ENCODE data around the gene SPINK2.

Gene SPINK2

GRCh38 chr4:56799161-56799759, 22.2 kb downstream of the SPINK2 start:
- Histone ChIP-seq H2BK12ac (ENCODE audit: low read length) (no peak overlapping the region), H3K4ac (ENCODE audit: low read length) (no peak overlapping the region), H3K9me3 (replicated peaks in 1 of 2; ENCODE audit: control insufficient read depth in 2 of 2, insufficient read depth in 1 of 2, low read depth in 1 of 2, low read length in 2 of 2) (no peaks in the 10 kb centered on the region), H3K14ac (ENCODE audit: low read length) (no peak overlapping the region), H3K36me3 (replicated peaks in 1 of 2; ENCODE audit: control insufficient read depth in 2 of 2, insufficient read depth in 2 of 2, low read length in 2 of 2) (no peaks in the 10 kb centered on the region), H3K27me3 (ENCODE audit: control insufficient read depth in 3 of 3, insufficient read depth in 3 of 3, low read depth in 1 of 3, low read length in 3 of 3) (peaks cover 0 to 3% (median 0%) of the 10 kb centered on the region in 3 experiments), H3K9ac (ENCODE audit: low read depth, low read length, poor library complexity) (no peak overlapping the region), H3K79me1 (ENCODE audit: low read depth, low read length) (no peaks in the 10 kb centered on the region), H2BK15ac (ENCODE audit: low read length) (no peak overlapping the region), H3K4me1 (ENCODE audit: control insufficient read depth in 2 of 2, insufficient read depth in 1 of 2, low read depth in 1 of 2, low read length in 2 of 2) (no peaks in the 10 kb centered on the region), H4K91ac (ENCODE audit: low read depth, low read length, poor library complexity) (no peak overlapping the region), H3K4me3 (ENCODE audit: low read length in 2 of 2) (no peak overlapping the region), H2BK120ac (ENCODE audit: low read depth, low read length) (no peak overlapping the region), H3K4me2 (ENCODE audit: insufficient read depth, low read length, poor library complexity, severe bottlenecking) (no peak overlapping the region), H3K27ac (replicated peaks; ENCODE audit: low read length) (no peak overlapping the region), H3K18ac (ENCODE audit: low read length) (no peak overlapping the region), H4K8ac (ENCODE audit: low read depth, low read length) (no peak overlapping the region), H2BK5ac (ENCODE audit: low read length) (no peak overlapping the region), H2AK5ac (ENCODE audit: low read depth, low read length) (no peak overlapping the region), H2AFZ (ENCODE audit: low read length) (peak overlapping the region; percentile 86), H3K23ac (ENCODE audit: low read depth, low read length, poor library complexity) (no peak overlapping the region)
- DNase-seq (ENCODE audit: low spot score): no peak
- WGBS, 2 donors (ENCODE audit: extremely low coverage in 2 of 2, insufficient read length in 2 of 2, insufficient replicate concordance in 1 of 2): no CpG with 5 or more reads among the region's 11 CpGs

- H4K91ac ChIP-seq (ENCODE audit: low read depth, low read length, poor library complexity): no peak overlapping the region
- WGBS, 2 donors (ENCODE audit: extremely low coverage in 2 of 2, insufficient read length in 2 of 2, insufficient replicate concordance in 1 of 2): no CpG with 5 or more reads among the region's 3 CpGs
- H2BK15ac ChIP-seq (ENCODE audit: low read length): no peak overlapping the region
Observed at GRCh38 chr4:56796211-56796610, 25.3 kb downstream of the SPINK2 start.

GRCh38 chr4:56791316-56791715, 30.2 kb downstream of the SPINK2 start:
- no peak for DNase-seq (ENCODE audit: low spot score)
- no peak overlapping the region for H3K27ac ChIP-seq (replicated peaks; ENCODE audit: low read length)
- H3K4ac ChIP-seq (ENCODE audit: low read length): no peak overlapping the region
- no peak overlapping the region for H2BK15ac ChIP-seq (ENCODE audit: low read length)
- no peaks in the 10 kb centered on the region for H3K79me1 ChIP-seq (ENCODE audit: low read depth, low read length)
- H2BK5ac ChIP-seq (ENCODE audit: low read length): no peak overlapping the region
- no peak overlapping the region for H3K23ac ChIP-seq (ENCODE audit: low read depth, low read length, poor library complexity)
- H2BK120ac ChIP-seq (ENCODE audit: low read depth, low read length): no peak overlapping the region
- H3K14ac ChIP-seq (ENCODE audit: low read length): no peak overlapping the region
- no peak overlapping the region for H3K18ac ChIP-seq (ENCODE audit: low read length)
- no peak overlapping the region for H4K91ac ChIP-seq (ENCODE audit: low read depth, low read length, poor library complexity)
- H2AFZ ChIP-seq (ENCODE audit: low read length): no peak overlapping the region
- no peak overlapping the region for H3K4me2 ChIP-seq (ENCODE audit: insufficient read depth, low read length, poor library complexity, severe bottlenecking)
- no peak overlapping the region for H2AK5ac ChIP-seq (ENCODE audit: low read depth, low read length)
- no peak overlapping the region for H4K8ac ChIP-seq (ENCODE audit: low read depth, low read length)
- no peak overlapping the region for H3K4me3 ChIP-seq (ENCODE audit: low read length in 2 of 2)
- H3K9me3 ChIP-seq (replicated peaks in 1 of 2; ENCODE audit: control insufficient read depth in 2 of 2, insufficient read depth in 1 of 2, low read depth in 1 of 2, low read length in 2 of 2): no peaks in the 10 kb centered on the region
- no CpG with 5 or more reads among the region's 4 CpGs for WGBS, 2 donors (ENCODE audit: extremely low coverage in 2 of 2, insufficient read length in 2 of 2, insufficient replicate concordance in 1 of 2)
- no peaks in the 10 kb centered on the region for H3K36me3 ChIP-seq (replicated peaks in 1 of 2; ENCODE audit: control insufficient read depth in 2 of 2, insufficient read depth in 2 of 2, low read length in 2 of 2)
- H2BK12ac ChIP-seq (ENCODE audit: low read length): no peak overlapping the region
- H3K4me1 ChIP-seq (ENCODE audit: control insufficient read depth in 2 of 2, insufficient read depth in 1 of 2, low read depth in 1 of 2, low read length in 2 of 2): peaks cover 0 to 6% of the 10 kb centered on the region in 2 donors
- H3K27me3 ChIP-seq (ENCODE audit: control insufficient read depth in 3 of 3, insufficient read depth in 3 of 3, low read depth in 1 of 3, low read length in 3 of 3): peaks cover 0 to 3% (median 0%) of the 10 kb centered on the region in 3 experiments
- no peak overlapping the region for H3K9ac ChIP-seq (ENCODE audit: low read depth, low read length, poor library complexity)

More at GRCh38 chr4:56796211-56796610, 25.3 kb downstream of the SPINK2 start:
- no peaks in the 10 kb centered on the region for H3K36me3 ChIP-seq (replicated peaks in 1 of 2; ENCODE audit: control insufficient read depth in 2 of 2, insufficient read depth in 2 of 2, low read length in 2 of 2)
- no peak overlapping the region for H2AFZ ChIP-seq (ENCODE audit: low read length)
- no peaks in the 10 kb centered on the region for H3K79me1 ChIP-seq (ENCODE audit: low read depth, low read length)
- no peak overlapping the region for H2BK120ac ChIP-seq (ENCODE audit: low read depth, low read length)
- no peak overlapping the region for H3K23ac ChIP-seq (ENCODE audit: low read depth, low read length, poor library complexity)
- DNase-seq (ENCODE audit: low spot score): no peak
- no peaks in the 10 kb centered on the region for H3K9me3 ChIP-seq (replicated peaks in 1 of 2; ENCODE audit: control insufficient read depth in 2 of 2, insufficient read depth in 1 of 2, low read depth in 1 of 2, low read length in 2 of 2)
- no peak overlapping the region for H3K18ac ChIP-seq (ENCODE audit: low read length)
- no peak overlapping the region for H3K27ac ChIP-seq (replicated peaks; ENCODE audit: low read length)
- H3K4me2 ChIP-seq (ENCODE audit: insufficient read depth, low read length, poor library complexity, severe bottlenecking): no peak overlapping the region
- no peak overlapping the region for H4K8ac ChIP-seq (ENCODE audit: low read depth, low read length)
- no peak overlapping the region for H2AK5ac ChIP-seq (ENCODE audit: low read depth, low read length)
- no peak overlapping the region for H3K9ac ChIP-seq (ENCODE audit: low read depth, low read length, poor library complexity)
- H3K4me1 ChIP-seq (ENCODE audit: control insufficient read depth in 2 of 2, insufficient read depth in 1 of 2, low read depth in 1 of 2, low read length in 2 of 2): no peaks in the 10 kb centered on the region
- H2BK12ac ChIP-seq (ENCODE audit: low read length): no peak overlapping the region
- H2BK5ac ChIP-seq (ENCODE audit: low read length): no peak overlapping the region
- no peak overlapping the region for H3K14ac ChIP-seq (ENCODE audit: low read length)
- H3K4me3 ChIP-seq (ENCODE audit: low read length in 2 of 2): no peak overlapping the region
- peaks cover 0 to 3% (median 0%) of the 10 kb centered on the region in 3 experiments for H3K27me3 ChIP-seq (ENCODE audit: control insufficient read depth in 3 of 3, insufficient read depth in 3 of 3, low read depth in 1 of 3, low read length in 3 of 3)
- H3K4ac ChIP-seq (ENCODE audit: low read length): no peak overlapping the region

- H2BK15ac ChIP-seq (ENCODE audit: low read length): no peak overlapping the region
- no peak overlapping the region for H2AFZ ChIP-seq (ENCODE audit: low read length)
- H2BK5ac ChIP-seq (ENCODE audit: low read length): no peak overlapping the region
- no peak overlapping the region for H3K4me2 ChIP-seq (ENCODE audit: insufficient read depth, low read length, poor library complexity, severe bottlenecking)
- no peak overlapping the region for H2BK120ac ChIP-seq (ENCODE audit: low read depth, low read length)
- no peak overlapping the region for H3K4ac ChIP-seq (ENCODE audit: low read length)
- no peaks in the 10 kb centered on the region for H3K9me3 ChIP-seq (replicated peaks in 1 of 2; ENCODE audit: control insufficient read depth in 2 of 2, insufficient read depth in 1 of 2, low read depth in 1 of 2, low read length in 2 of 2)
- WGBS, 2 donors (ENCODE audit: extremely low coverage in 2 of 2, insufficient read length in 2 of 2, insufficient replicate concordance in 1 of 2): no CpG with 5 or more reads among the region's 1 CpG
- H3K27me3 ChIP-seq (ENCODE audit: control insufficient read depth in 3 of 3, insufficient read depth in 3 of 3, low read depth in 1 of 3, low read length in 3 of 3): peaks cover 0 to 3% (median 0%) of the 10 kb centered on the region in 3 experiments
- no peak overlapping the region for H3K14ac ChIP-seq (ENCODE audit: low read length)
- H4K91ac ChIP-seq (ENCODE audit: low read depth, low read length, poor library complexity): no peak overlapping the region
- no peak overlapping the region for H2BK12ac ChIP-seq (ENCODE audit: low read length)
- DNase-seq (ENCODE audit: low spot score): no peak
- H3K4me3 ChIP-seq (ENCODE audit: low read length in 2 of 2): no peak overlapping the region
- no peaks in the 10 kb centered on the region for H3K79me1 ChIP-seq (ENCODE audit: low read depth, low read length)
- no peak overlapping the region for H3K23ac ChIP-seq (ENCODE audit: low read depth, low read length, poor library complexity)
- H3K9ac ChIP-seq (ENCODE audit: low read depth, low read length, poor library complexity): no peak overlapping the region
- peaks cover 0 to 6% of the 10 kb centered on the region in 2 donors for H3K4me1 ChIP-seq (ENCODE audit: control insufficient read depth in 2 of 2, insufficient read depth in 1 of 2, low read depth in 1 of 2, low read length in 2 of 2)
- H2AK5ac ChIP-seq (ENCODE audit: low read depth, low read length): no peak overlapping the region
- H4K8ac ChIP-seq (ENCODE audit: low read depth, low read length): no peak overlapping the region
- H3K27ac ChIP-seq (replicated peaks; ENCODE audit: low read length): no peak overlapping the region
- no peak overlapping the region for H3K18ac ChIP-seq (ENCODE audit: low read length)
- H3K36me3 ChIP-seq (replicated peaks in 1 of 2; ENCODE audit: control insufficient read depth in 2 of 2, insufficient read depth in 2 of 2, low read length in 2 of 2): no peaks in the 10 kb centered on the region
Observed at GRCh38 chr4:56790691-56791091, 30.8 kb downstream of the SPINK2 start.

Measured in neuronal stem cell (in vitro differentiated cells).